Neural crest cell (in vitro differentiated cells): ENCODE data around the gene RNF114. TPM values are rescaled to one million over a fixed set of nuclear protein-coding genes. Genes with fewer than 3 reads are reported as not detected.
A peak's percentile ranks its signal among the peaks of the same experiment; 100 is the strongest.

Source experiments
- DNase-seq: peaks from one replicate; pipeline ENCODE4 v3.0.0; 2021; ENCODE audit warnings: low read depth, mixed read lengths, low spot score
- H3K27ac Mint-ChIP-seq: one replicate; pipeline ENCODE4 v1.8.0; 2021; ENCODE audit warnings: mild to moderate bottlenecking, mixed read lengths; ENCODE audit not compliant: unreplicated experiment
- H3K27me3 Mint-ChIP-seq: 2 replicates; pipeline ENCODE4 v1.8.0; 2021; ENCODE audit warnings: low read depth, mild to moderate bottlenecking, mixed read lengths
- H3K36me3 Mint-ChIP-seq: 2 replicates; pipeline ENCODE4 v1.8.0; 2021; ENCODE audit warnings: low read depth, mild to moderate bottlenecking, mixed read lengths
- H3K4me1 Mint-ChIP-seq: 2 replicates; pipeline ENCODE4 v1.8.0; 2021; ENCODE audit warnings: mixed read lengths
- H3K4me3 Mint-ChIP-seq: one replicate; pipeline ENCODE4 v1.8.0; 2021; ENCODE audit warnings: mild to moderate bottlenecking, mixed read lengths
- H3K9me3 Mint-ChIP-seq: 2 replicates; pipeline ENCODE4 v1.8.0; 2021; ENCODE audit warnings: mixed read lengths
- total RNA-seq: library from RNA; stranded (reverse); gene quantifications from 2 replicates; pipeline ENCODE4 v1.2.1, GENCODE V29; 2021
- TF ChIP-seq, protein P1 (sequence below): fragments of 200-600 bp; sonication (generic); conservative IDR thresholded peaks from 2 replicates; pipeline ENCODE4 v1.5.0; 2021; ENCODE audit warnings: antibody characterized with exemption, mild to moderate bottlenecking

Gene RNF114
- total RNA-seq, 1 donor from 2014 or later: 53.0 TPM

- TF ChIP-seq, protein P1, sequence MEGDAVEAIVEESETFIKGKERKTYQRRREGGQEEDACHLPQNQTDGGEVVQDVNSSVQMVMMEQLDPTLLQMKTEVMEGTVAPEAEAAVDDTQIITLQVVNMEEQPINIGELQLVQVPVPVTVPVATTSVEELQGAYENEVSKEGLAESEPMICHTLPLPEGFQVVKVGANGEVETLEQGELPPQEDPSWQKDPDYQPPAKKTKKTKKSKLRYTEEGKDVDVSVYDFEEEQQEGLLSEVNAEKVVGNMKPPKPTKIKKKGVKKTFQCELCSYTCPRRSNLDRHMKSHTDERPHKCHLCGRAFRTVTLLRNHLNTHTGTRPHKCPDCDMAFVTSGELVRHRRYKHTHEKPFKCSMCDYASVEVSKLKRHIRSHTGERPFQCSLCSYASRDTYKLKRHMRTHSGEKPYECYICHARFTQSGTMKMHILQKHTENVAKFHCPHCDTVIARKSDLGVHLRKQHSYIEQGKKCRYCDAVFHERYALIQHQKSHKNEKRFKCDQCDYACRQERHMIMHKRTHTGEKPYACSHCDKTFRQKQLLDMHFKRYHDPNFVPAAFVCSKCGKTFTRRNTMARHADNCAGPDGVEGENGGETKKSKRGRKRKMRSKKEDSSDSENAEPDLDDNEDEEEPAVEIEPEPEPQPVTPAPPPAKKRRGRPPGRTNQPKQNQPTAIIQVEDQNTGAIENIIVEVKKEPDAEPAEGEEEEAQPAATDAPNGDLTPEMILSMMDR: no peak
- Mint-ChIP-seq H3K9me3 (no peaks in the 10 kb centered on the region), H3K36me3 (peaks cover 3% of the 10 kb centered on the region), H3K27ac (no peak overlapping the region), H3K4me1 (peaks cover 40% of the 10 kb centered on the region), H3K27me3 (no peaks in the 10 kb centered on the region), H3K4me3 (peak overlapping the region; percentile 27)
- DNase-seq: no peak
Measured at GRCh38 chr20:49941456-49941855, 5.3 kb downstream of the RNF114 start.

- no peaks in the 10 kb centered on the region for H3K27me3 Mint-ChIP-seq
- peaks cover 6% of the 10 kb centered on the region for H3K36me3 Mint-ChIP-seq
Measured at GRCh38 chr20:49942303-49942702, 6.1 kb downstream of the RNF114 start.

DNA sequence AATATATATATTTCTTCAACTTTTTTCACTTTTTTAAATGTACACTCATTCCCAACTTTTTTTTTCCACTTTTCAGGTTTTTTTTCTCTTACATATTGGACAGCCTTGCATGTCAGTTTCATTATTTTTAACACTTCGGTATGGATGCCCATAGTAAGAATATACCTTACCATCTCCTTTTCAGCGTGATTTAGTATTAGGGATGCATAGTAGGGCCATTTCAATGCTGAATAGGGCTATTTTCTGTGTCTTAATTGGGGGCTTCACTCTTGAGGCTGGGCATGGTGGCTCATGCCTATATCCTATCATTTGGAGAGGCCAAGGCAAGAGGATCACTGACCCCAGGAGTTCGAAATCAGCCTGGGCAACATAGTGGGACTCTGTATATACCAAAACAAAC lies 6.7 kb downstream of the RNF114 start:
- Mint-ChIP-seq H3K4me3 (no peak overlapping the region), H3K9me3 (no peaks in the 10 kb centered on the region), H3K36me3 (peaks cover 10% of the 10 kb centered on the region), H3K27ac (no peak overlapping the region), H3K4me1 (peaks cover 27% of the 10 kb centered on the region), H3K27me3 (no peaks in the 10 kb centered on the region)
- TF ChIP-seq, protein P1: no peak
- no peak for DNase-seq

More at GRCh38 chr20:49942303-49942702, 6.1 kb downstream of the RNF114 start:
- DNase-seq: no peak
- no peaks in the 10 kb centered on the region for H3K9me3 Mint-ChIP-seq
- no peak overlapping the region for H3K4me3 Mint-ChIP-seq
- H3K4me1 Mint-ChIP-seq: peaks cover 33% of the 10 kb centered on the region
- TF ChIP-seq, protein P1: no peak
- H3K27ac Mint-ChIP-seq: no peak overlapping the region

- no peak for DNase-seq
- Mint-ChIP-seq H3K4me1 (peaks cover 8% of the 10 kb centered on the region), H3K36me3 (peaks cover 16% of the 10 kb centered on the region), H3K4me3 (no peak overlapping the region), H3K27ac (no peak overlapping the region), H3K9me3 (no peaks in the 10 kb centered on the region), H3K27me3 (no peaks in the 10 kb centered on the region)
- TF ChIP-seq, protein P1: no peak
Measured at GRCh38 chr20:49945306-49945700, 9.1 kb downstream of the RNF114 start.

GRCh38 chr20:49945701-49946477 lies 9.7 kb downstream of the RNF114 start:
- no peak overlapping the region for H3K27ac Mint-ChIP-seq
- H3K36me3 Mint-ChIP-seq: peaks cover 16% of the 10 kb centered on the region
- no peaks in the 10 kb centered on the region for H3K27me3 Mint-ChIP-seq
- H3K4me1 Mint-ChIP-seq: peaks cover 7% of the 10 kb centered on the region
- H3K4me3 Mint-ChIP-seq: no peak overlapping the region
- TF ChIP-seq, protein P1: no peak
- no peak for DNase-seq
- H3K9me3 Mint-ChIP-seq: no peaks in the 10 kb centered on the region
